Measurements from ENCODE around the gene ZNF423. TPM values are rescaled to one million over a fixed set of nuclear protein-coding genes. Genes with fewer than 3 reads are reported as not detected.

Gene ZNF423
- total and polyA plus RNA-seq, 7 donors: 2.3 to 30.7 (median 14.4) TPM

DNA sequence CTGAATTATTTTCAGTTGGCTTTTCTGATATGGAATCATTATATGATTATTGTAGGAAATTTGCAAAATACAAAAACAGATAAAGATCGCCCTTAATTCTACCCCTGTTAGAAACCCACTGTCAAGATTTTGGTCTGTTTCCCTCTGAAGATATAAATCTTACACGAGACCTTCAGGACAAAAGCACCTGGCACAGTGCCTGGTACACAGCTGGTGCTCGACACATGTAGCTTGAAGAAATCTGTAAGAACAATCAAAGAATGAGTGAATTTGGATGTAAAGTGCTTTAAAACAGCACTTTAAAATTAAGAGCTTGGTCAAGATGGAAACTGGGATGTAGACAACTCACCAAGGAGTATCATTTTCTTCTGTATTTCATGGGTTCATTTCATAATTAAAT lies 301.2 kb downstream of the ZNF423 start:
- Histone ChIP-seq H3K4me1 (peaks cover 23% of the 10 kb centered on the region), H3K27ac (no peak overlapping the region), H3K27me3 (ENCODE audit: insufficient read depth in 3 of 3, low read length in 2 of 3) (no peaks in the 10 kb centered on the region), H3K9me3 (no peaks in the 10 kb centered on the region), H3K36me3 (ENCODE audit: insufficient read depth in 1 of 2, low read depth in 1 of 2) (no peaks in the 10 kb centered on the region), H3K4me3 (no peak overlapping the region)
- no peak for ATAC-seq
- TF ChIP-seq, protein P1, sequence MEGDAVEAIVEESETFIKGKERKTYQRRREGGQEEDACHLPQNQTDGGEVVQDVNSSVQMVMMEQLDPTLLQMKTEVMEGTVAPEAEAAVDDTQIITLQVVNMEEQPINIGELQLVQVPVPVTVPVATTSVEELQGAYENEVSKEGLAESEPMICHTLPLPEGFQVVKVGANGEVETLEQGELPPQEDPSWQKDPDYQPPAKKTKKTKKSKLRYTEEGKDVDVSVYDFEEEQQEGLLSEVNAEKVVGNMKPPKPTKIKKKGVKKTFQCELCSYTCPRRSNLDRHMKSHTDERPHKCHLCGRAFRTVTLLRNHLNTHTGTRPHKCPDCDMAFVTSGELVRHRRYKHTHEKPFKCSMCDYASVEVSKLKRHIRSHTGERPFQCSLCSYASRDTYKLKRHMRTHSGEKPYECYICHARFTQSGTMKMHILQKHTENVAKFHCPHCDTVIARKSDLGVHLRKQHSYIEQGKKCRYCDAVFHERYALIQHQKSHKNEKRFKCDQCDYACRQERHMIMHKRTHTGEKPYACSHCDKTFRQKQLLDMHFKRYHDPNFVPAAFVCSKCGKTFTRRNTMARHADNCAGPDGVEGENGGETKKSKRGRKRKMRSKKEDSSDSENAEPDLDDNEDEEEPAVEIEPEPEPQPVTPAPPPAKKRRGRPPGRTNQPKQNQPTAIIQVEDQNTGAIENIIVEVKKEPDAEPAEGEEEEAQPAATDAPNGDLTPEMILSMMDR (IDR thresholded peaks at IDR 0.05): no peak
- no peak for DNase-seq
- intact Hi-C loops (cut with DNase I): loop anchor here in 1 of 2 donors (5.0 kb wide), 1 partner anchor 303 kb away; the partner anchor contains the start of gene ZNF423
- WGBS, 3 donors: 53 to 73% (median 63%) methylated on average over 3 of the region's 3 CpGs

DNA sequence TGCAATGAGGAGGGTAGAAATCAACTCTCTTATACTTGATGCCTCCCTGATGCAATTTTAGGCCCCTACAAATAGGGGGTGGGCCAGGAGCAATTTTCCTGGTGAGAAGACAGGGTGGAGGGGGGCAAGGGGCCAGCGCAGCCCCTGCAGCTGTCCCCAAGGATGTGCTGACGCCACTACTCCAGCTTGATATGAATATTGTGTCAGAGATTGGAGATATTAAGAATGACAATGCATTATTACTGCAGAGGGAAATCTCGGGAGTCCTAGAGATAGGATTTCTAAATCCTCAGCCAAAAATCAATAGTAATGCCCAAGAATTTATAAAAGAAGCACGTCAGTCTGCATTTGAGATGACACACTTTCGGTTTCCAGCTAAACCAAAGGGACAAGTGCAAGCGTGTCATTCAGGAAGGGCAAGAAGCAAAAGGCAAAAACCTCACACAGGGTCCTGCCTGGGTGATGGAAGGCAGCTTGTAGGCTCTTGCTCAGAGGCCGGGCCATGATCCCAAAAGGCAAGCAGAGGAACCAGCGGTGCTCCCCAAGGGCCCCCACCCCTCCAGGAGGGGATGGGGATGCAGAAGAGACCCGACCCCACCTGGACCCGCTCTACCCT lies 303.5 kb downstream of the ZNF423 start:
- Histone ChIP-seq H3K4me1 (peaks cover 12% of the 10 kb centered on the region), H3K27me3 (ENCODE audit: insufficient read depth in 3 of 3, low read length in 2 of 3) (no peaks in the 10 kb centered on the region), H3K9me3 (no peaks in the 10 kb centered on the region), H3K27ac (no peak overlapping the region), H3K4me3 (no peak overlapping the region), H3K36me3 (ENCODE audit: insufficient read depth in 1 of 2, low read depth in 1 of 2) (no peaks in the 10 kb centered on the region)
- intact Hi-C loops (cut with DNase I): no loop called here
- TF ChIP-seq, protein P1 (IDR thresholded peaks at IDR 0.05): no peak
- ATAC-seq (no peak), DNase-seq (no peak)
- WGBS, 3 donors: 53 to 81% (median 62%) methylated on average over 10 of the region's 10 CpGs

DNA sequence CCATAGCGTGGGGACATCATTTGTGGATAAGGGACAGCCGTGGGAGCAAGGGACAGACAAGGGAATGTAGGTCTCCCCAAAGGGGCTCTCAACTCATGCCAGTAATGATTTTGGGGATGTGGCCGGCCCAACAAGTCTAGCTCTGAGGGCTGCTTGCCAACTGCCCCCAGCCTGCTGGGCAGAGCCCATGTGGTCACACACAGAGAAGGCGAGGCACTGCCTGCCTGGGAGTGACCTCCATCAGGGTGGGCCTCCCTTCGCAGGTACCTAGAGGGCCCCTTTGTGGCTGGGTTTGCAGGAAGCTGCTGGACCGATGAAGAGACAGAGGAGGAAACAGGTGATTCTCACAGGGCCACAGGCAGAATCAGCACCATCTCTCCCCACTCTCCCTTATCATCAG lies 305.2 kb downstream of the ZNF423 start:
- TF ChIP-seq, protein P1 (IDR thresholded peaks at IDR 0.05): no peak
- intact Hi-C loops (cut with DNase I): no loop called here
- Histone ChIP-seq H3K27ac (no peak overlapping the region), H3K4me1 (no peaks in the 10 kb centered on the region), H3K36me3 (ENCODE audit: insufficient read depth in 1 of 2, low read depth in 1 of 2) (no peaks in the 10 kb centered on the region), H3K9me3 (no peaks in the 10 kb centered on the region), H3K4me3 (no peak overlapping the region), H3K27me3 (ENCODE audit: insufficient read depth in 3 of 3, low read length in 2 of 3) (no peaks in the 10 kb centered on the region)
- WGBS, 3 donors: 86 to 92% (median 92%) methylated on average over 6 of the region's 6 CpGs
- ATAC-seq (no peak), DNase-seq (no peak)

DNA sequence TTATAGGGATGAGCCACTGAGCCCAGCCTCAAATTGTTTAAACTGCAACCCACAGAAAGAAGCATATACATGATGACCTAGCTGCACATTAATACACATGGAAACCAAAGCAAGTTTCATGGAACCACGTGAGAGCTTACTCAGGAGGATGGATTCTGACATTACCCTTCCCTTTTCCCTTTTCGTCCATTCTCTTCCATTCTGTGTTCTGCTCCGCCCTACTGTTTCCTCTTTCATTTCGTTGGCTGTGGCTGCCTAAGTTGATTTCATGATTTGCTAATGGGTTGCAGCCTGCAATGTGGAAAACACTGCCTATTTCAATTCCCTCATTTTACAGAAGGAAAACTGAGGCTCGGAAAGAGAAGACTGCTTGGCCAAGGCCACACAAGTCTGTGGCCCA lies 305.8 kb downstream of the ZNF423 start:
- WGBS, 3 donors: 87 to 88% (median 87%) methylated on average over 5 of the region's 5 CpGs
- TF ChIP-seq, protein P1 (IDR thresholded peaks at IDR 0.05): no peak

More for the DNA sequence above, 305.8 kb downstream of the ZNF423 start:
- Histone ChIP-seq H3K9me3 (no peaks in the 10 kb centered on the region), H3K4me3 (no peak overlapping the region), H3K27me3 (ENCODE audit: insufficient read depth in 3 of 3, low read length in 2 of 3) (no peaks in the 10 kb centered on the region), H3K27ac (no peak overlapping the region), H3K36me3 (ENCODE audit: insufficient read depth in 1 of 2, low read depth in 1 of 2) (no peaks in the 10 kb centered on the region), H3K4me1 (peaks cover 2% of the 10 kb centered on the region)
- intact Hi-C loops (cut with DNase I): no loop called here
- no peak for ATAC-seq
- no peak for DNase-seq

All from psoas muscle (tissue), 8 donors.